NCI-H1417 treated with DMSO at 0.1 percent for 48 hours (cell line): ENCODE measurements around the gene FBLN7.
"Not testable (repeated sequence)": the region's sequence is repeated elsewhere in the genome, so short reads cannot be mapped to it uniquely, and the experiment has no call there.

ENCODE experiments used
- DNase-seq: peaks from one replicate; lab custom pipeline; 2025; lab: John Stamatoyannopoulos, UW

Gene FBLN7, protein sequence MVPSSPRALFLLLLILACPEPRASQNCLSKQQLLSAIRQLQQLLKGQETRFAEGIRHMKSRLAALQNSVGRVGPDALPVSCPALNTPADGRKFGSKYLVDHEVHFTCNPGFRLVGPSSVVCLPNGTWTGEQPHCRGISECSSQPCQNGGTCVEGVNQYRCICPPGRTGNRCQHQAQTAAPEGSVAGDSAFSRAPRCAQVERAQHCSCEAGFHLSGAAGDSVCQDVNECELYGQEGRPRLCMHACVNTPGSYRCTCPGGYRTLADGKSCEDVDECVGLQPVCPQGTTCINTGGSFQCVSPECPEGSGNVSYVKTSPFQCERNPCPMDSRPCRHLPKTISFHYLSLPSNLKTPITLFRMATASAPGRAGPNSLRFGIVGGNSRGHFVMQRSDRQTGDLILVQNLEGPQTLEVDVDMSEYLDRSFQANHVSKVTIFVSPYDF

DNA sequence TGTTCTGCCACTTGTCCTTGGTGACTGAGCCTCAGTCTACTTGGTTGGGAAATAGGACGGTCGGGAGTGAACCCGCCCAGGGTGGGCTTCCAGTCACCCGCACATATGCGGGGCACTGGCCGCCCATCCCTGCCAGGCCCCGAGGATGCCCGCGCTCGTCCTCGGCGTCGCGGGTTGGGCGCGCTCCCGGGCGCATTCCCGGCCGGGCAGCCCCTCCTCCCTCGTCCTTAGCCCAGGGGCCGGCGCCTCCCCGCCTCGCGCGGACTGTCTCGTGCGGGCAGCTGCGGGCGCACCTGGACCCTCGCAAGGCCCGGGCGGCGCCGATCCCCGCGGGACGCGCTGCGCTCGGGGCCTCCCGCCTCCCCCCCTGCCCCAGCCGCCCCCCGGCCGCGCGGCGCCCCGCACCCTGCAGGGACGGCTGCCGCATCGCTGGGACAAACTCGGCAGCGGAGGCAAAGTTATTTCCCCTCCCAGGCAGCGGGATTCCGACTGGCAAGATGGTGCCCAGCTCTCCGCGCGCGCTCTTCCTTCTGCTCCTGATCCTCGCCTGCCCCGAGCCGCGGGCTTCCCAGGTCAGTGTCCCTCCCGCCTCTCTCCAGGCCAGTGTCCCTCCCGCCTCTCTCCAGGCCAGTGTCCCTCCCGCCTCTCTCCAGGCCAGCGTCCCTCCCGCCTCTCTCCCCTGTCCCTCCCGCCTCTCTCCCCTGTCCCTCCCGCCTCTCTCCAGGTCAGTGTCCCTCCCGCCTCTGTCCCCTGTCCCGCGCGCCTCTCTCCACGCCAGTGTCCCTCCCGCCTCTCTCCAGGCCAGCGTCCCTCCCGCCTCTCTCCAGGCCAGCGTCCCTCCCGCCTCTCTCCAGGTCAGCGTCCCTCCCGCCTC is at the start of gene FBLN7:
Gene FBLN7, plus strand, starts transcription at position 227 of the 874 bp plus-strand sequence. Its CDS starts 271 bp downstream, at position 498.
- no peak for DNase-seq

DNA sequence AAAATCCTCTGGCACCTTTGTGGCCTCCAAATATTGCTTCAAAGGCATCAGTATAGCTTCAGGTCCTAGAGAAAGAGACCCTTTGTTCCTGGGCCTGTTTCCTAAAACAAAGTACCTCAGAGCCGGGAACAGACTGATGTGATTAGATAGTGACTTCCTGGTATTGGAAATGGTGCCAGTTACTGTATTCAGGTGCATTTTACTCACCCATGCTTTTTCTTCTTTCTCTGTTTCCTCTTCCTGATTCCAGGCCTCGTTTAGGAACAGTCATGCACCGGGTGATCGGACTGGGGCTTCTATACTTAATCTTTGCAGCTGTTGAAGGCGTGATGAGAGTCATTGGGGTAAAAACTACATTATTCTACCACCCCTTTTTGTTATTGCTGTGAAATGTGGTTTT is 48.8 kb upstream of the FBLN7 start:
- no peak for DNase-seq

DNA sequence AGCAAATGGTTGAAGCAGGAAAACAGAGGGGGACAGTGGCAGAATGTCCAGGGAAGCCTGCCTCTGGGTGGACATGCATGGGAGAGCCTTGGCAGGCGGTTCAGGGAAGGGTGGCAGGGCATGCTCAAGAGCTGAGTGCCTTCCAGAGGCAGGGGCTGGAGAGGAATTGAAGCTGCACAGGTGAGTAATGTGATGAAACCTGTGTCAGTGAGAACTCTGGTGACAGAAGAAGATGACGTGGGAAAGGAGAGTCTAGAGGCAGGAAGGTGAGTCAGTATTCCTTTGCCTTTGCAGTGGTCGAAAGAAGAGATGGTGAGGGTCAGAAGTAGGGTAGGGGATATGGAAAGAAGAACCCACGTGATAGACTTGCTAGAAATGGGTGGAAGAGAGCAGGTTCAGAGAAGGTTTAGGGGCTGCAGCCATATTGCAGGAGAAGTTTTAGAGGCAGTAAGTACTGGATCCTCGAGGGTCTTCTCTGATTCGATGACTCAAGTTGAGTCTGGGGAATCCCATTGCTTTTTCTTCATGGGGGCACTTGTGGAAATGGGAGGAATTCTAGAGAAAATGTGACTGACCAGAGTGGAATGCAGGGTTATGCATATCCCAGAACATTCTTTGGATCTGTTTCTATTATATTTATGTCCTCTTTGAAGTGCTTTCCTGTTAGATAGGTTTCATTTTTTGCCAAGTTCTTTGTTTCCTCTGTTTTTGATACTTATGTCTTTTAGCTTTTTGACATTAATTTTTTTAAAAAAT is 45.7 kb upstream of the FBLN7 start:
- no peak for DNase-seq

DNA sequence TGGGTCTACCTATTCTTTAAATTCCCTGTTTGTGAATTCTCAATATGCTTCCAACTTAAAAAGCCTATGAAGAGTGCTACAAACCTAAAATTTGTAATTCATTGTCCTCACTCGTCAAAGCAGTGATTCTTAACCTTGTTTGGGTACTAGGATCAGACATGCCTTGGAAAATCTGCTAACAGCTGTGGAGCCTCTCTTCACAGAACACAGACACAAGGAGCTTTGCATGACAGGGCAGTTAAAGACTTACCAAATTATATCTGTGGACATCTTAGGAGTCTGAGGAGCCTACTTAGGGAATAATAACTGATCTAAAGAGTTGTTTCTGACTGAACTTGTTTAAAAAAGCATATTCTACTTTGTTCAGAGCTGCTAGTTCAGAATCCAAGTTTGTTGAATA is 45.0 kb upstream of the FBLN7 start:
- no peak for DNase-seq

DNA sequence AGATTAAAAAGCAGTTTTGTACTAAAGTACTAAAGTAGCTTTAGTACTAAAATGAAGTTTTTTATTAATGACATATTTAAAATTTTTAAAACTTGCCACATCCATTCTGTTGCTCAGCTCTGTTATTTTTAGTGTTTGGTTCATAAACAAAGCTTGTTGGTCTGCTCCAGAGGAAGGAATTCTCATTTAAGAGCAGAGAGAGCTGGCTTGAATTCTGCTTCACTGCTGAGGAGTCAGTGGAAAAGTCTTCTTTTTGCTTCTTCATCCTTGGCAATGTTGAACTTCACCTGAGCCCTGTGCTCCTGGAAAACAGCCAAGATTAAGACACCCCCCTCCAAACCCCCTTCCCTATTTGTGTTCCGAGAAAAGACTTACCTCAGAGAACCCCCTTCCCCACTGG is 42.5 kb upstream of the FBLN7 start:
- no peak for DNase-seq

DNA sequence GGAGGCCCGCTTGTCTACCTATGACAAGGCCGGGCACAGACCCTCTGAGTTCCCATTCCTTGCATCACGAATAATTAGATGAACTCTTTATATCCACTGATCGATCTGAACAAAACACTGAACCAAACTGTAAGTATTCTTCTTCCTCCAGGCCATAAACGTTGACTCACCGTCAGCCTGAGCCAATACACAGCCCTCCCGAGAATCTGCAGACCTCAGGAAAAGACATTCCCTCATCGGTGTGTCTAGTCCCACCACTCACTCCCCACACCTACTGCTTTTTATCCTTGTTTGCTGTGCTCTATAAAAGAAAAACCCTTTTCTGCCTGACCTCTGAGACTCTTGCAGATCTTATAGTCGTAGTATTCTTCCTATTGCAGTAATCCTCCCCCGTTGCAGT is 42.1 kb upstream of the FBLN7 start:
- no peak for DNase-seq

DNA sequence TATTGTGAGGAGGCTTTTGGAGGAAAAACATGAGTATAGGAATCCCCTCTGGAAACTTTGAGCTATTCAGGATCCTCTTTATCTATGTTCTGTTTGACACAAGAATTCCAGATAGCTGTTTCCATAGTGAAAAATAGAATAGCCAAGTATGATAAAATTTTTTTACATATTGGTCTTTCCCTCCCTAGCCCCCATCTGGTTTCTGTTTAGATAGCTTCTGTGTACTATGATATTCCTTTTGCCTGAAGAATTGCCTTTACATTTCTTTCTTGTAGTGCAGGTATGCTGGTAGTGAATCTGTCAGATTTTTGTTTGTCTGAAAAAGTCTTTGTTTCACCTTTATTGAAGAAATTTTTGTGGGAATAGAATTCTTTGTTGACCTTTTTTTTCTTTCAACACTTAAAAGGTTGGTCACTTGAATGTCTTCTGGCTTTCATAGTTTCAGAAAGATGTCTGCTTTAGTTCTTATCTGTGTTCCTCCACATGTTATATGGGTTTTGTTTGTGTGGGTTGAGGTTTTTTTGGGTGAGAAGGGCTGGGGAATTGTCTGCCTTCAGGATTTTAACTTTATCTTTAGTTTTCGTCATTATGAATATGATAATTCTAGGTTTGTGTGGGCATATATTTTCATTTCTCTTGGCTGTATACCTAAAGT is 29.9 kb upstream of the FBLN7 start:
- no peak for DNase-seq

DNA sequence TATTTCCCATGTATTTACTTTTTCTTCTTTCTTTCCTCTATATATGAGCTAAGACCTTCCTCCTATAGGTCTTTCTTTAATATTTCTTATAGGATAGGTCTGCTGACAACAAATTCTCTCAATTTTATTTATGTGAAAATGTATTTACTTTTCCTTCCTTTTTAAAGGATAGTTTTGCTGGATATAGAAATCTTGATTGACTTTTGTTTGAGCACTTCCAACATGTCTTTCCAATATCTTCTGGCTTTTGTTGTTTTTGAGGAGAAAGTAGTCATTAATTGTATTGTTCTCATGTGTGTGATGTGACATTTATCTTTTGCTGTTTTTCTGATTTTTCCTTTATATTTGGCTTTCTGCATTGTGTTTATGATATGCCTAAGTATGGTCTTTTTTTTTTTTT is 28.9 kb upstream of the FBLN7 start:
- no peak for DNase-seq

DNA sequence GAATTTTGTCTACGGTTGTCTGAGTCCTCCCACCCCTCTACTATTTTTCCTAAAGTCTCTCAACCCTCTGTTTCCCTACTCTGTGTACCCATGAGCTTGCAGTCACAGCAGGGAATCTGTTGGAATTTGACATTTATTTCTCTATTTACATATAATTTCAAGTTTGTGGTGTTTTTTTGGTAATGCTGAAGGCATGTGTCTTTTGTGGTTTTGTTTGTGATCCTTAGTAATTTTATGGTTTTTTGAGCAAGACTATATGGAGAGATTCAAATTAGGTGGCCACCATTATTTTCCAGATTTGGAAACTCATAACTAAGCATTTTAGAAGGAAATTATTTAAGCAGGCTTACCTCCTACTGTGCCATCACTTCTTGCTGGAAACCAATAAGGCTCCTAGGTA is 27.2 kb upstream of the FBLN7 start:
- no peak for DNase-seq

DNA sequence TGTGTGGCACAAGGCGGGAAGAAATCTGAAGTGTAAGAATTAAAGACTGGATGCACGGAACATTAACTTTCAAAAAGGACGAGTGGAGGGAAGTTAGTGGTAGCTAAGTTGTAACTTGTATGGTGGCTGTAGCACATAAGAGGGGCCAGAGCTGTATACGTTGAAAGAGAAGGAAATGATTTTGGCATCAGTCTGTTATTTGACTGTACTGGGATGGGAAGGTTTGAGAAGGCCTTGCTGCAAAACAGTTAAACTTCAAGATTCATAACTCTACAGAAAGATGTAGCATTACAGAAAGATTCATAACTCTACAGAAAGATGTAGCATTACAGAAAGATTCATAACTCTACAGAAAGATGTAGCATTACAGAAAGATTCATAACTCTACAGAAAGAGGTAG is 24.8 kb upstream of the FBLN7 start:
- DNase-seq, result not testable (repeated sequence)

DNA sequence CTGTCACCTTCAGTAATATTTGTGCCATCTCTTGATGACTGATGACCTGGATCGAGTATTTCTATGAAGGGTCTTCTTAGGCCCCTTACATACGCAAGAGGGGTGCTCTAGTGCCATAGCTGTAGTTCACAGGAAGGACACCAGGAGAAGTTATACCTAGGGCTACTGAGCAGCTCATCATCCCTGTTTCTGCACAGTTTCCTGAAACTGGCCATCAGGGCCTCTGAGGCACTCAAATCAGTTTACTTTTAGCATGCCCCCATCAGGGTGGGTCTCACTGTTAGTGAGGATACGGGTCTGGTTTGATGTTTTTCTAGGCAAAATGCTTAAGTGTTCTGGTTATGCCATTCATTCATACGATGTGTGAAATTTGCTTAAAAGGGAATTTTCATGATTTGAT is 20.0 kb upstream of the FBLN7 start:
- DNase-seq, result no peak

DNA sequence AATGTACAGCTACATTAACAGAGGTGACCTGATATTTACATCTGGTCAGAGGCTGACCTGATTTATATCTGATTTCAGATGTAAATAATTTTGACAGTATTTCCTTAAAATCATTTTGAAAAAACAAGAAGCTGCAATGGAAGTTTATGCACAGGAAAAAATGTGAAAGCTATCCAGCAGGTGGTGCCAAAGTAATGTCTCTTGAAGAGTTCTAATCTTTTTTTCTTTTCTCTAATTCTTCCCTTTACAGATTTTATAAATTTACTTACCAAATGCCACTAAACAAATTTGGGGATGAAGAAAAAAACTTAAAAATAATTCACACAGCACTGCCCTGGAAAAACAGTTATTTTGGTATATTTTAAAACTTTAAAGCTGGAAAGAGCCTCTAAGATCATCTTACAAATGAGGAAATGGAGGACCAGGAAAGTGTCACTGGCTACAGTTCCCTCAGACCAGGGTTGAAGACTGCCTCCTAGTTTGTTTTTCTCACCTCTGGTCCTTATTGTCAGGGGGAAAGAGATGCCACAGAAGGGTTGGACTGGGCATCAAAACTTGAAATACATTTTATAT is 16.4 kb upstream of the FBLN7 start:
- DNase-seq, result no peak

DNA sequence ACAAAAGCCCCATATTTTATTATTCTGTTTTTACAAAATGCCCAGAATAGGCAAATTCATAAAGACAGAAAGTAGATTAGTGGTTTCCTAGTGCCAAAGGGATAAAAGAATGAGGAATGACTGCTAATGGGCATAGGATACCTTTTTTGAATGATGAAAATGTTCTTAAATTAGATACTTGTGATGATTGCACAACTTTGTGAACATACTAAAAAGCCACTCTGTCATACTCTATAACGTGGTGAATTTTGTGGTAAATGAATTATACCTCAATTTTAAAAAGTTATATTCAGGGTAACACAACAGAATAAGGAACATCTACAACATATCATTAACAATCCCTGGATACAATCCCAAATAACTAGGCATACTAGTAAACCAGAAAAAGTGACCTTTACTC is 9.1 kb upstream of the FBLN7 start:
- no peak for DNase-seq

DNA sequence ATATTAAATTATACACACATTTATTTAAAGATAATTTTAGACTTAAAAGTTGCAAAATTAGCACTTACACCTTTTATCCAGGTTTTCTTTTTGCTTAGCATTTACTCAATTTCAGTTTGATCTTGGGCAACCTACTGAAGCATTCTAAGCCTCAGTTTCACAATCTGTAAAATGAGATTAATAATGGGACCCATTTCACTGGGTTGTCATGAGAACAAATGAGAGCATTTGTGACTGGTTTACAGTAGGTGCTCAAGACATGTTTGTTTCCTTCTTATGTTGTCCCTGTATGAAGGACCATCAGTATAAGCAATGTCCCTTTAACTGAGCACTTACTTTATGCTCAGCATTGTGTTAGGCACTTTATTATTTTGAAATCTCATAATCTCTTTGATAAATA is 4.8 kb upstream of the FBLN7 start:
- no peak for DNase-seq

DNA sequence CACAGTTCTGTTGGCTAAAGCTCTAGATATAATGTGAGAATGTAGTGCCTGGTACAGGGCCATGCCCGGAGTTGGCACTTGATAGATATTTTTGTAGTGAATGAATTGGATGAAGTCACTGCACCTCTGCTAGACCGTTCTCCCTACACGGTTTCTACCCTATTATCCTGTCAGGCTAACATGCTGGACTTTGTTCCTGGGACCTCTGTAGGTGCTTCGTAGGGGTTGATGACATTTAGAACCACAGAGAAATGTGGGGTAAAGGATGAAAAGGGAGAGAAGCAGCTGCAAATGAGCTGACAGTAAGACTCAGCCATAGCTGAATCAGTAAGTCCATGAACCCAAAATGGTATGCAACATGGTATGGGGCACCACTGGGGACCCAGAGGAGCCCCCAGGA is 4.1 kb upstream of the FBLN7 start:
- DNase-seq, result no peak

DNA sequence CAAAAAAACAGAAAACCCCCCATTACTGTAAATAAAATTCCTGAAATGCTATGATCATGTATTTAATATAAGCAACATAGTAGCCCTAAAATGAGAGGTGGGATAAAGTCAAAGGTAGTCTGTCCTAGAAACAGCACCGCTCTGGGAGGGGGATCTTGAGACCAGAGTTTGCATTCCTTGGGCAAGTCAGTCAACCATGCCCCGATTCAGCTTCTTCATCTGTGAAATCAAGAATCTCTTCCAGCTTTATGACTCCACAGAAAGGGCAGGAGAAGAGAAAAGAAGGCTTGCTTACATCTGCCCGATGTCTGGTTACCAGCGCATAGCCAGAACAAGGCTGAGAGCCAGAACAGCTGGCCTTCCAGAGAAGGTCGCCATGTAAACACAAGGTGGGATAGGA is 2.1 kb upstream of the FBLN7 start:
- no peak for DNase-seq

DNA sequence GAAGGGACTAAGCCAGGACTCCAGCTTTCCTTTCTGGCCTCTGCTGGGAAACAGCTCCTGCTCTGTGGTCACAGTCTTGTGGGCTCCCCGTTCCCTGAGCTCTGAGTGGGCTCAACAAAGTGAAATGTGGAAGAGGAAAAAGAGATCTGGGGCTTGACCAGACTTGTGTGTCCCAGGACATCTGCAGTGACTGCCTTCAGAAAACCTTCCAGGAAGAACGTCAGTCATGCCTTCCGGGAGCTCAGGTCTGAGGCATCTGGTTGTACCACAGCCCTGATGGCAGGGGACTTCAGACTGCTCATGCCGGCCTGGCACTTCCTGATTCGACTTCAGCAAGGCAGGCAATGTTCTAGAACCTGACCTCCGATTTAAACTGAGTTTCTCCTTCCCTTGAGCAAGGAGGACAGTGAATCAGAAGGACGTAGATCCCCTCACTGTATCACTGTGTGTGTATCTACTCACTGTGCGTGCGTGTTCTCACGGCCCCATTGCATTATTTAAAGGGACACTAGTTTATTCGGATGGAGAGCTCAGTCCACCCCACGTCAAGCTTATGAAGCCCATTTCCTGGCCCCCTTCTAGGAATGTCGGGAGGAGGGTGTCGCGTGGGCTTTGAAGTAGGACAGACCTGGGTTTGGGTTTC is 548 bp upstream of the FBLN7 start:
- no peak for DNase-seq

DNA sequence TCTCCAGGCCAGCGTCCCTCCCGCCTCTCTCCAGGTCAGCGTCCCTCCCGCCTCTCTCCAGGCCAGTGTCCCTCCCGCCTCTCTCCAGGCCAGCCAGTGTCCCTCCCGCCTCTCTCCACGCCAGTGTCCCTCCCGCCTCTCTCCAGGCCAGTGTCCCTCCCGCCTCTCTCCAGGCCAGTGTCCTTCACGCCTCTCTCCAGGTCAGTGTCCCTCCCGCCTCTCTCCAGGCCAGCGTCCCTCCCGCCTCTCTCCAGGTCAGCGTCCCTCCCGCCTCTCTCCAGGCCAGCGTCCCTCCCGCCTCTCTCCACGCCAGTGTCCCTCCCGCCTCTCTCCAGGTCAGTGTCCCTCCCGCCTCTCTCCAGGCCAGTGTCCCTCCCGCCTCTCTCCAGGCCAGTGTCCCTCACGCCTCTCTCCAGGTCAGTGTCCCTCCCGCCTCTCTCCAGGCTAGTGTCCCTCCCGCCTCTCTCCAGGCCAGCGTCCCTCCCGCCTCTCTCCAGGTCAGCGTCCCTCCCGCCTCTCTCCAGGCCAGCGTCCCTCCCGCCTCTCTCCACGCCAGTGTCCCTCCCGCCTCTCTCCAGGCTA is 939 bp downstream of the FBLN7 start:
- not testable (repeated sequence) for DNase-seq

DNA sequence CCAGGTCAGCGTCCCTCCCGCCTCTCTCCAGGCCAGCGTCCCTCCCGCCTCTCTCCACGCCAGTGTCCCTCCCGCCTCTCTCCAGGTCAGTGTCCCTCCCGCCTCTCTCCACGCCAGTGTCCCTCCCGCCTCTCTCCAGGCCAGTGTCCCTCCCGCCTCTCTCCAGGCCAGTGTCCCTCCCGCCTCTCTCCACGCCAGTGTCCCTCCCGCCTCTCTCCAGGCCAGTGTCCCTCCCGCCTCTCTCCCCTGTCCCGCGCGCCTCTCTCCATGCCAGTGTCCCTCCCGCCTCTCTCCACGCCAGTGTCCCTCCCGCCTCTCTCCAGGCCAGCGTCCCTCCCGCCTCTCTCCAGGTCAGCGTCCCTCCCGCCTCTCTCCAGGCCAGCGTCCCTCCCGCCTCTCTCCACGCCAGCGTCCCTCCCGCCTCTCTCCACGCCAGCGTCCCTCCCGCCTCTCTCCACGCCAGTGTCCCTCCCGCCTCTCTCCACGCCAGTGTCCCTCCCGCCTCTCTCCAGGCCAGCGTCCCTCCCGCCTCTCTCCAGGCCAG is 1.5 kb downstream of the FBLN7 start:
- not testable (repeated sequence) for DNase-seq

DNA sequence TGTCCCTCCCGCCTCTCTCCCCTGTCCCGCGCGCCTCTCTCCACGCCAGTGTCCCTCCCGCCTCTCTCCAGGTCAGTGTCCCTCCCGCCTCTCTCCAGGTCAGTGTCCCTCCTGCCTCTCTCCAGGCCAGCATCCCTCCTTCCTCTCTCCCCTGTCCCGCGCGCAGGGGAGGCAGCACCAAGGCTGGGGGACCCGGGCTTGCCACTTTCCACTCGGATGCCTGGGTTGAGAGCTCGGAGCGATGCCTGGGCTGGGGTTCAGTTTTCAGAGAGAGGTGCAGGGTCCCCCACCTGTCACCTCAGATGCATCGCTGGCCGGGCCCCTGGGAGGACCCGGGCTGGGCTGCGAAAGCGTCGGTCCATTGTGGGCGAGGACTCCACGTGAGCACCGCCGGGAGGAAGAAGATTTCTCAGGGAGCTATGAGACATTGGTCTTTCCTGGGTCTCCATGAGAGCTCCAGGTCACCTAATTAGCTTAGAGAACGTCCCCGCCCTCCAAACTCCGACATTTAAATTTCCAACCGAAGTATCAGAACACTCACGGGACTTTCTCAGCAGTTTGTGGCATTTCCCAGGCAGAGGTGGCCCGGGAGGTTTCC is 2.1 kb downstream of the FBLN7 start:
- no peak for DNase-seq
